H9 (cell line): ENCODE measurements around the gene PA2G4. TPM values are rescaled to one million over a fixed set of nuclear protein-coding genes. Genes with fewer than 3 reads are reported as not detected.

Source experiments
- DNase-seq: peaks from one replicate; pipeline ENCODE4 v3.0.0-alpha.2; 2017
- H2AFZ ChIP-seq: one replicate; pipeline ENCODE4 v1.6.1; 2013; ENCODE audit warnings: mild to moderate bottlenecking, low read length, control low read depth, moderate library complexity
- H2AK5ac ChIP-seq: 2 replicates; pipeline ENCODE4 v1.6.1; 2013; ENCODE audit warnings: low read length, control low read depth, mixed read lengths; ENCODE audit not compliant: insufficient read length
- H2BK120ac ChIP-seq: one replicate; pipeline ENCODE4 v1.6.1; 2013; ENCODE audit warnings: low read depth, mild to moderate bottlenecking, low read length, control low read depth, inconsistent platforms; ENCODE audit not compliant: poor library complexity, severe bottlenecking
- H2BK12ac ChIP-seq: 2 replicates; pipeline ENCODE4 v1.6.1; 2013; ENCODE audit warnings: low read length, control low read depth, mixed read lengths, low read depth; ENCODE audit not compliant: insufficient read length
- H2BK15ac ChIP-seq: 2 replicates; pipeline ENCODE4 v1.6.1; 2013; ENCODE audit warnings: low read depth, low read length, control low read depth
- H2BK20ac ChIP-seq: one replicate; pipeline ENCODE4 v1.6.1; 2013; ENCODE audit warnings: low read depth, mild to moderate bottlenecking, low read length, control low read depth, inconsistent platforms; ENCODE audit not compliant: poor library complexity, severe bottlenecking
- H2BK5ac ChIP-seq: 2 replicates; pipeline ENCODE4 v1.6.1; 2013; ENCODE audit warnings: low read length, control low read depth, mixed read lengths; ENCODE audit not compliant: insufficient read length
- H3K14ac ChIP-seq: 2 replicates; pipeline ENCODE4 v1.6.1; 2013; ENCODE audit warnings: low read length, control low read depth; ENCODE audit not compliant: insufficient read depth
- H3K18ac ChIP-seq: 2 replicates; pipeline ENCODE4 v1.6.1; 2013; ENCODE audit warnings: low read depth, mild to moderate bottlenecking, mixed read lengths, low read length, control low read depth; ENCODE audit not compliant: insufficient read length
- H3K23ac ChIP-seq: 2 replicates; pipeline ENCODE4 v1.6.1; 2013; ENCODE audit warnings: low read length, control low read depth, mixed read lengths, low read depth; ENCODE audit not compliant: insufficient read length
- H3K23me2 ChIP-seq: 2 replicates; pipeline ENCODE4 v1.6.1; 2013; ENCODE audit warnings: low read depth, mild to moderate bottlenecking, mixed read lengths, low read length, control low read depth; ENCODE audit not compliant: insufficient read length, poor library complexity, severe bottlenecking
- H3K27ac ChIP-seq: 2 replicates; pipeline ENCODE4 v1.5.1; 2013; ENCODE audit warnings: low read length, control low read depth, mixed read lengths, low read depth; ENCODE audit not compliant: insufficient read length
- H3K27me3 ChIP-seq: 2 replicates; pipeline ENCODE4 v1.6.1; 2013; ENCODE audit warnings: low read length, control low read depth, inconsistent platforms; ENCODE audit not compliant: insufficient read depth
- H3K4ac ChIP-seq: 2 replicates; pipeline ENCODE4 v1.6.1; 2013; ENCODE audit warnings: low read depth, mild to moderate bottlenecking, control low read depth, inconsistent platforms, low read length, moderate library complexity
- H3K4me1 ChIP-seq: 2 replicates; pipeline ENCODE4 v1.6.1; 2013; ENCODE audit warnings: low read length, control low read depth, inconsistent platforms; ENCODE audit not compliant: insufficient read depth
- H3K4me2 ChIP-seq: 2 replicates; pipeline ENCODE4 v1.6.1; 2013; ENCODE audit warnings: low read length, control low read depth, mixed read lengths; ENCODE audit not compliant: insufficient read length, insufficient read depth
- H3K56ac ChIP-seq: 2 replicates; pipeline ENCODE4 v1.6.1; 2013; ENCODE audit warnings: low read depth, mild to moderate bottlenecking, mixed read lengths, low read length, control low read depth; ENCODE audit not compliant: insufficient read length
- H3K79me1 ChIP-seq: 2 replicates; pipeline ENCODE4 v1.6.1; 2013; ENCODE audit warnings: low read depth, mild to moderate bottlenecking, moderate library complexity, low read length, control low read depth, inconsistent platforms; ENCODE audit not compliant: insufficient read depth, poor library complexity, severe bottlenecking
- H3K79me2 ChIP-seq: 2 replicates; pipeline ENCODE4 v1.6.1; 2013; ENCODE audit warnings: low read length, control low read depth, inconsistent platforms; ENCODE audit not compliant: insufficient read depth
- H3K9ac ChIP-seq: 2 replicates; pipeline ENCODE4 v1.6.1; 2013; ENCODE audit warnings: low read length, control low read depth, mixed read lengths; ENCODE audit not compliant: insufficient read length; ENCODE audit errors: extremely low read depth
- H3K9me3 ChIP-seq: one replicate; pipeline ENCODE4 v1.6.1; 2013; ENCODE audit warnings: low read depth, low read length, inconsistent platforms; ENCODE audit not compliant: control insufficient read depth
- H3T11ph ChIP-seq: one replicate; pipeline ENCODE4 v1.6.1; 2013; ENCODE audit warnings: mild to moderate bottlenecking, low read length, control low read depth, inconsistent platforms
- H4K20me1 ChIP-seq: one replicate; pipeline ENCODE4 v1.6.1; 2013; ENCODE audit not compliant: control insufficient read depth, insufficient read length, insufficient read depth
- H4K5ac ChIP-seq: 2 replicates; pipeline ENCODE4 v1.6.1; 2013; ENCODE audit warnings: low read depth, mild to moderate bottlenecking, mixed read lengths, low read length, control low read depth; ENCODE audit not compliant: insufficient read length
- H4K8ac ChIP-seq: replicated peaks from 2 replicates; pipeline ENCODE4 v1.6.1; 2013; ENCODE audit warnings: low read length, control low read depth, mixed read lengths, low read depth; ENCODE audit not compliant: insufficient read length
- H4K91ac ChIP-seq: 2 replicates; pipeline ENCODE4 v1.6.1; 2013; ENCODE audit warnings: low read depth, mild to moderate bottlenecking, moderate library complexity, mixed read lengths, low read length, control low read depth; ENCODE audit not compliant: insufficient read length
- H3K27ac Mint-ChIP-seq, 3 experiments: 2 replicates in 2 of 3; 3 replicates in 1 of 3; pipeline ENCODE4 v1.8.0; 2020 to 2021; ENCODE audit warnings: mixed read lengths in 3 of 3, mild to moderate bottlenecking in 1 of 3, moderate library complexity in 1 of 3
- H3K27me3 Mint-ChIP-seq: 2 replicates; pipeline ENCODE4 v1.8.0; 2021; ENCODE audit warnings: low read depth, mild to moderate bottlenecking, moderate library complexity, mixed read lengths
- H3K36me3 Mint-ChIP-seq, 3 experiments: 2 replicates in 2 of 3; 3 replicates in 1 of 3; pipeline ENCODE4 v1.8.0; 2020 to 2021; ENCODE audit warnings: low read depth in 3 of 3, mixed read lengths in 3 of 3; ENCODE audit not compliant: insufficient read depth in 1 of 3
- H3K4me1 Mint-ChIP-seq, 2 experiments: 2 replicates each; pipeline ENCODE4 v1.8.0; 2020; ENCODE audit warnings: mixed read lengths in 2 of 2
- H3K4me3 Mint-ChIP-seq, 2 experiments: 2 replicates in 1 of 2; 3 replicates in 1 of 2; pipeline ENCODE4 v1.8.0; 2020 to 2021; ENCODE audit warnings: mild to moderate bottlenecking in 2 of 2, mixed read lengths in 2 of 2, moderate library complexity in 1 of 2
- H3K9me3 Mint-ChIP-seq, 2 experiments: 2 replicates in 1 of 2; 3 replicates in 1 of 2; pipeline ENCODE4 v1.8.0; 2020; ENCODE audit warnings: mild to moderate bottlenecking in 2 of 2, mixed read lengths in 2 of 2, moderate library complexity in 1 of 2
- WGBS: extraction: QIAGEN DNeasy Blood & Tissue Kit; methylation state at CpG from one replicate; pipeline ENCODE4 v1.1.7; 2013; ENCODE audit warnings: missing lambda C conversion rate, low lambda C conversion rate, mixed read lengths; ENCODE audit not compliant: insufficient read length; ENCODE audit errors: extremely low coverage; 5-methylcytosine and 5-hydroxymethylcytosine counted together
- total RNA-seq: library from RNA; stranded (reverse); gene quantifications from 2 replicates; pipeline ENCODE4 v1.2.1, GENCODE V29; 2021
- TF ChIP-seq, protein P1 (sequence below): fragments of 200-600 bp; sonication (generic); conservative IDR thresholded peaks from 3 replicates; pipeline ENCODE4 v1.8.0; 2021; ENCODE audit warnings: antibody characterized with exemption, mild to moderate bottlenecking

Gene PA2G4
- total RNA-seq, 1 experiment from 2014 or later = 248 TPM

DNA sequence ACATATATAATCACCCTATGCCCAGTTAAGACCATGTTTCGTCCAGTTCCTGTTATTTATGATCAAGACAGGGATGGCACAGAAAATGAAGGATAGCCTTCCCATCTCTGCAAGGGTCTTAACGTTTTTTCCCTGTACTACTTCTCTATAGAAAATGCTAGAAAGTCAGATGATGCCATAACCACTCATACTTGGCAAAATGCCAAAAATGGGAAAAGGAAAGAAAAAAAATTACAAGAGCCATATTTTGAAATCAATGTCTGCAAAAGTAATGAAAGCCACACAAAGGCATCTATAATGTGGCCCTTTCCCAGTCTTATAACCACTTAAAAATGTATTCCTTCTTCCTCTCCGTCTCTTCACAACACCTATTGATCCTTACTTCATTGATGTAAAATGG lies 46.2 kb downstream of the PA2G4 start:
- H2BK12ac ChIP-seq = no peak overlapping the region

More for the DNA sequence above, 46.2 kb downstream of the PA2G4 start:
- Mint-ChIP-seq H3K36me3 (peaks cover 11 to 23% (median 16%) of the 10 kb centered on the region in 3 experiments; a peak in 6 of 7 replicates), H3K27ac (no peak overlapping the region), H3K9me3 (no peaks in the 10 kb centered on the region; a peak in 1 of 5 replicates), H3K27me3 (no peaks in the 10 kb centered on the region), H3K4me3 (peak overlapping the region in 1 of 2 experiments; percentile 90; a peak in 2 of 5 replicates), H3K4me1 (peaks cover 22 to 25% of the 10 kb centered on the region in 2 experiments)
- Histone ChIP-seq H3K27me3 (no peaks in the 10 kb centered on the region), H4K20me1 (no peaks in the 10 kb centered on the region), H3K9me3 (no peaks in the 10 kb centered on the region), H2BK15ac (no peak overlapping the region), H3K4ac (no peak overlapping the region), H3K27ac (no peak overlapping the region), H3K79me2 (no peaks in the 10 kb centered on the region; the same call in 1 of the 2 replicates), H2BK20ac (no peak overlapping the region), H3K14ac (no peak overlapping the region), H3K23ac (no peak overlapping the region), H4K5ac (no peak overlapping the region), H3K4me2 (no peak overlapping the region), H4K8ac (no peak overlapping the region), H2BK120ac (no peak overlapping the region), H2AK5ac (no peak overlapping the region), H3K9ac (no peak overlapping the region), H2AFZ (no peak overlapping the region), H3K4me1 (0 out of 2 replicates have a peak, but pooled peaks cover 2% of the 10 kb centered on the region), H3K18ac (no peak overlapping the region), H2BK5ac (no peak overlapping the region), H3K79me1 (no peaks in the 10 kb centered on the region), H3K23me2 (peaks cover 10% of the 10 kb centered on the region), H3T11ph (no peak overlapping the region), H4K91ac (no peak overlapping the region), H3K56ac (no peak overlapping the region)
- WGBS = no CpG with 5 or more reads among the region's 3 CpGs
- DNase-seq = no peak
- TF ChIP-seq, protein P1, sequence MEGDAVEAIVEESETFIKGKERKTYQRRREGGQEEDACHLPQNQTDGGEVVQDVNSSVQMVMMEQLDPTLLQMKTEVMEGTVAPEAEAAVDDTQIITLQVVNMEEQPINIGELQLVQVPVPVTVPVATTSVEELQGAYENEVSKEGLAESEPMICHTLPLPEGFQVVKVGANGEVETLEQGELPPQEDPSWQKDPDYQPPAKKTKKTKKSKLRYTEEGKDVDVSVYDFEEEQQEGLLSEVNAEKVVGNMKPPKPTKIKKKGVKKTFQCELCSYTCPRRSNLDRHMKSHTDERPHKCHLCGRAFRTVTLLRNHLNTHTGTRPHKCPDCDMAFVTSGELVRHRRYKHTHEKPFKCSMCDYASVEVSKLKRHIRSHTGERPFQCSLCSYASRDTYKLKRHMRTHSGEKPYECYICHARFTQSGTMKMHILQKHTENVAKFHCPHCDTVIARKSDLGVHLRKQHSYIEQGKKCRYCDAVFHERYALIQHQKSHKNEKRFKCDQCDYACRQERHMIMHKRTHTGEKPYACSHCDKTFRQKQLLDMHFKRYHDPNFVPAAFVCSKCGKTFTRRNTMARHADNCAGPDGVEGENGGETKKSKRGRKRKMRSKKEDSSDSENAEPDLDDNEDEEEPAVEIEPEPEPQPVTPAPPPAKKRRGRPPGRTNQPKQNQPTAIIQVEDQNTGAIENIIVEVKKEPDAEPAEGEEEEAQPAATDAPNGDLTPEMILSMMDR = no peak
